Thyroid gland (tissue), 4 donors: ENCODE measurements around the gene PIK3CD.

Source experiments
- CTCF ChIP-seq, 6 experiments: fragments of 200-600 bp in 3 of 6; fragments of 450-650 bp in 3 of 6; sonication (generic) in 3 of 6; IDR thresholded peaks; one replicate each; pipeline ENCODE4 v1.5.1; 2016 to 2019; ENCODE audit warnings: antibody characterized with exemption in 6 of 6, mild to moderate bottlenecking in 2 of 6, inconsistent platforms in 1 of 6, moderate library complexity in 1 of 6
- POLR2A ChIP-seq, 2 donors: fragments of 450-650 bp; IDR thresholded peaks; one replicate each; pipeline ENCODE4 v1.6.1; 2017; ENCODE audit warnings: antibody characterized with exemption in 2 of 2, mild to moderate bottlenecking in 2 of 2, moderate library complexity in 1 of 2

- TF ChIP-seq CTCF (IDR thresholded peaks at IDR 0.05) (no peak), POLR2A (IDR thresholded peaks at IDR 0.05) (no peak)
Measured at GRCh38 chr1:9676815-9677393, 25.4 kb downstream of the PIK3CD start.
